GM12878 (cell line): ENCODE measurements around the gene TMEM238L. TPM values are rescaled to one million over a fixed set of nuclear protein-coding genes. Genes with fewer than 3 reads are reported as not detected.

Experiments
- ATAC-seq: fragments of 200-7000 bp; cut with Tn5 transposase; 3 replicates; pipeline ENCODE4 v1.9.1; 2020; ENCODE audit warnings: mild to moderate bottlenecking, moderate library complexity
- BruUV-seq: library from RNA; stranded (reverse); fragments of 400-500 nt; replicated peaks from 2 replicates; lab custom pipeline; 2021; lab: Mats Ljungman, UMichigan
- CTCF ChIA-PET: fragments of 300-600 bp; sonication (Branson Sonifier 250); formaldehyde crosslinking; extraction: SDS; loops from one replicate; lab custom pipeline; 2021; ENCODE audit warnings: inconsistent platforms; lab: Yijun Ruan, JAX
- POLR2A ChIA-PET: fragments of 350-600 bp; formaldehyde crosslinking; extraction: SDS; loops from one replicate; lab custom pipeline; 2021; ENCODE audit warnings: inconsistent platforms; lab: Charles Lee
- RAD21 ChIA-PET: fragments of 300-600 bp; sonication (Branson Sonifier 250); formaldehyde crosslinking; loops from one replicate; lab custom pipeline; 2023; ENCODE audit warnings: antibody characterized with exemption; ENCODE audit not compliant: unreplicated experiment; lab: Charles Lee
- SMC1A ChIA-PET: fragments of 300-600 bp; sonication (Branson Sonifier 250); formaldehyde crosslinking; loops from one replicate; lab custom pipeline; 2023; ENCODE audit not compliant: unreplicated experiment, uncharacterized antibody; lab: Charles Lee
- DNase-seq: peaks from one replicate; pipeline ENCODE4 v3.0.0-alpha.2; 2011; ENCODE audit warnings: low read depth, low spot score
- FAIRE-seq: peaks from 3 replicates; lab custom pipeline; 2011; peaks lifted over from hg19 to GRCh38; lab: Jason Lieb, UNC
- H2AFZ ChIP-seq: 2 replicates; pipeline ENCODE4 v1.6.0; 2011; ENCODE audit warnings: low read depth, low read length, control low read depth; ENCODE audit not compliant: control insufficient read depth
- H3K27ac ChIP-seq: 2 replicates; pipeline ENCODE4 v1.5.1; 2011; ENCODE audit warnings: control low read depth; ENCODE audit not compliant: control insufficient read depth, insufficient read depth
- H3K27me3 ChIP-seq, 2 experiments: replicated peaks in 1 of 2; 2 replicates each; pipeline versions ENCODE4 v1.6.0 to v1.6.1; 2011; ENCODE audit warnings: low read length in 1 of 2; ENCODE audit not compliant: control insufficient read depth in 2 of 2, insufficient read depth in 2 of 2
- H3K36me3 ChIP-seq, 2 experiments: 2 replicates each; pipeline ENCODE4 v1.5.1; 2011; ENCODE audit warnings: low read length in 1 of 2; ENCODE audit not compliant: control insufficient read depth in 2 of 2, insufficient read depth in 2 of 2
- H3K4me1 ChIP-seq: 2 replicates; pipeline ENCODE4 v1.6.1; 2011; ENCODE audit warnings: mild to moderate bottlenecking, low read length, moderate library complexity, mixed read lengths; ENCODE audit not compliant: control insufficient read depth, insufficient read depth
- H3K4me2 ChIP-seq: 2 replicates; pipeline ENCODE4 v1.6.0; 2011; ENCODE audit warnings: control low read depth; ENCODE audit not compliant: control insufficient read depth, insufficient read depth
- H3K4me3 ChIP-seq: fragments of 200-600 bp; sonication (generic); 2 replicates; pipeline ENCODE4 v1.5.1; 2016
- H3K79me2 ChIP-seq: 2 replicates; pipeline ENCODE4 v1.6.0; 2011; ENCODE audit warnings: low read length; ENCODE audit not compliant: control insufficient read depth, insufficient read depth
- H3K9ac ChIP-seq: 2 replicates; pipeline ENCODE4 v1.8.0; 2011; ENCODE audit warnings: low read length, control low read depth, mixed read lengths; ENCODE audit not compliant: control insufficient read depth, insufficient read depth
- H3K9me3 ChIP-seq: replicated peaks from 3 replicates; pipeline ENCODE4 v1.5.1; 2011; ENCODE audit warnings: mild to moderate bottlenecking, low read length; ENCODE audit not compliant: control insufficient read depth, insufficient read depth
- H4K20me1 ChIP-seq: 2 replicates; pipeline ENCODE4 v1.6.0; 2011; ENCODE audit not compliant: control insufficient read depth, insufficient read depth
- NBN ChIP-seq: fragments of 450-650 bp; IDR thresholded peaks from 2 replicates; pipeline ENCODE4 v1.6.1; 2016
- NR2F1 ChIP-seq: fragments of 450-650 bp; conservative IDR thresholded peaks from 2 replicates; pipeline ENCODE4 v1.6.1; 2017; ENCODE audit warnings: mild to moderate bottlenecking
- PAX8 ChIP-seq: fragments of 450-650 bp; IDR thresholded peaks from 2 replicates; pipeline ENCODE4 v1.6.1; 2017; ENCODE audit warnings: mild to moderate bottlenecking, moderate library complexity
- USF2 ChIP-seq: IDR thresholded peaks from 2 replicates; pipeline ENCODE4 v1.6.1; 2011; ENCODE audit warnings: low read depth, low read length, improper control_type of control experiment, borderline replicate concordance
- ZNF622 ChIP-seq: fragments of 450-650 bp; IDR thresholded peaks from 2 replicates; pipeline ENCODE4 v1.6.1; 2017; ENCODE audit warnings: mild to moderate bottlenecking, inconsistent platforms
- WGBS: methylation state at CpG from one replicate; pipeline ENCODE4 v1.1.6; 2016; ENCODE audit warnings: low lambda C conversion rate; ENCODE audit not compliant: insufficient replicate concordance, insufficient coverage; ENCODE audit errors: missing lambda C conversion rate; 5-methylcytosine and 5-hydroxymethylcytosine counted together
- in situ Hi-C: fragments of 300-500 bp; cut with MboI; formaldehyde crosslinking; loops from 9 replicates; pipeline ENCODE4 v1.14.3; 2018; ENCODE audit warnings: mixed read lengths
- intact Hi-C: fragments of 100-400 bp; cut with micrococcal nuclease; formaldehyde crosslinking; loops from one replicate; pipeline ENCODE4 v1.14.2; 2022; ENCODE audit not compliant: unreplicated experiment
- polyA plus RNA-seq, 11 experiments: library from polyadenylated mRNA; depleted of rRNA in 4 of 11; unstranded in 6 of 11; stranded (reverse) in 5 of 11; fragments of >200 nt; fragmentation: Nextera tagmentation in 4 of 11; fragmentation: Illumina TruSeq in 1 of 11; extraction: Ambion mirVana in 4 of 11; extraction: Trizol in 1 of 11; gene quantifications; 1 replicate in 1 of 11; 2 replicates in 10 of 11; pipeline versions ENCODE4 v1.2.1 to v1.2.3, GENCODE V29; 2011 to 2016; ENCODE audit warnings: inconsistent platforms in 2 of 11, missing spikeins in 2 of 11, low read depth in 1 of 11
- total RNA-seq, 4 experiments: library from RNA; depleted of rRNA in 3 of 4; stranded (reverse); fragments of >200 nt in 3 of 4; fragmentation: Illumina TruSeq in 1 of 4; extraction: Trizol in 1 of 4; gene quantifications; 2 replicates each; pipeline versions ENCODE4 v1.2.1 to v1.2.3, GENCODE V29; 2013 to 2021

The TMEM238L gene
- total and polyA plus RNA-seq, 10 of the 15 experiments (the other 5 are each of a cell fraction or from before 2014, with no cell fraction given), result not detected

- no peak for FAIRE-seq
- WGBS, result 21% methylated on average over 2 of the region's 2 CpGs
Measured at GRCh38 chr17:10761281-10761680, 42.6 kb downstream of the TMEM238L start.

DNA sequence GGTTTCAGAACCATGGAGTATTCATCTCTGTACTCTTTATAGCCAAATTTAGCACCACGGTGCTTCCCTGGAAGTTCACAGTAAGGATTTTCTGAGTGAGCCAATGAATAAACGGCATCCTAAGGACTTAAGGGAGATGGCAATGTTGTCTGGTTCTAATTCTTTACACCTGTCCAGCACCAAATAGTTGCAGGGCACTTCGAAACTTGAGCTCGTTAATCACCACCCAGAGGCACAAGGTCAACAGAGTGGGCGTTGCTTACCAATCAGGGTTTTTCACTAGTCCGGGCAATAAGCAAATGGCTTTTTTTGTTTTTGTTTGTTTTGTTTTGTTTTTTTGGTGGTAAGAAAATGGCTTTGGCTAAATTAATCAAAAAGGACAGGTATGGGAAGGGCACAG is 45.8 kb downstream of the TMEM238L start:
- WGBS, result 28% methylated on average over 6 of the region's 6 CpGs
- FAIRE-seq (no peak), DNase-seq (no peak), ATAC-seq (no peak)
- no peaks in the 10 kb centered on the region for H3K79me2 ChIP-seq
- ChIA-PET SMC1A (no interaction called here), POLR2A (no interaction called here), CTCF (interaction anchor here (0.8 kb wide), 1 partner anchor 10 kb away, joined by 3 read pairs; no protein-coding TSS in a partner anchor), RAD21 (no interaction called here)
- H3K36me3 ChIP-seq, result no peaks in the 10 kb centered on the region
- no peaks in the 10 kb centered on the region for H4K20me1 ChIP-seq
- no peaks in the 10 kb centered on the region for H3K9me3 ChIP-seq
- H3K4me1 ChIP-seq, result no peaks in the 10 kb centered on the region
- H3K27me3 ChIP-seq, result no peaks in the 10 kb centered on the region
- no peak overlapping the region for H3K9ac ChIP-seq
- no peak overlapping the region for H3K4me2 ChIP-seq
- in situ Hi-C loops (no loop called here), intact Hi-C loops (no loop called here)
- no peak overlapping the region for H2AFZ ChIP-seq
- no TSS peak for BruUV-seq
- TF ChIP-seq NR2F1 (0 out of 2 replicates have a peak, but pooled peaks have one; percentile 16), USF2 (no peak), ZNF622 (no peak), PAX8 (no peak)
- no peak overlapping the region for H3K4me3 ChIP-seq
- no peak overlapping the region for H3K27ac ChIP-seq

More at GRCh38 chr17:10761281-10761680, 42.6 kb downstream of the TMEM238L start:
- H3K36me3 ChIP-seq, result no peaks in the 10 kb centered on the region
- in situ Hi-C loops (no loop called here), intact Hi-C loops (no loop called here)
- no peak for TF ChIP-seq NBN
- DNase-seq (no peak), ATAC-seq (no peak)
- no peaks in the 10 kb centered on the region for H3K27me3 ChIP-seq
- no peaks in the 10 kb centered on the region for H3K79me2 ChIP-seq
- H3K4me3 ChIP-seq, result no peak overlapping the region
- no peak overlapping the region for H3K27ac ChIP-seq
- CTCF ChIA-PET, result interaction anchor here (1.0 kb wide), 2 partner anchors 9 to 114 kb away, joined by 3 read pairs; no protein-coding TSS in a partner anchor
- no peaks in the 10 kb centered on the region for H4K20me1 ChIP-seq
- no TSS peak for BruUV-seq
- RAD21 ChIA-PET, result no interaction called here
- no peaks in the 10 kb centered on the region for H3K4me1 ChIP-seq
- POLR2A ChIA-PET, result no interaction called here
- no peak overlapping the region for H3K9ac ChIP-seq
- H3K9me3 ChIP-seq, result no peaks in the 10 kb centered on the region
- H3K4me2 ChIP-seq, result no peak overlapping the region
- no peak overlapping the region for H2AFZ ChIP-seq
- SMC1A ChIA-PET, result no interaction called here
